HG03442 (cell line): ENCODE data around the gene ATP5IF1.

Experiments
- ATAC-seq: cut with Tn5 transposase; IDR thresholded peaks from one replicate; pipeline ENCODE4 v1.9.1; 2021; ENCODE audit warnings: mild to moderate bottlenecking, moderate library complexity; ENCODE audit not compliant: unreplicated experiment

Gene ATP5IF1

GRCh38 chr1:28264897-28265296 lies 29.0 kb downstream of the ATP5IF1 start:
- no peak for ATAC-seq

- ATAC-seq = no peak
Measured at GRCh38 chr1:28265577-28265976, 29.7 kb downstream of the ATP5IF1 start.

GRCh38 chr1:28266920-28267322 lies 31.0 kb downstream of the ATP5IF1 start:
- no peak for ATAC-seq

- ATAC-seq = no peak
Measured at GRCh38 chr1:28267633-28268032, 31.7 kb downstream of the ATP5IF1 start.

GRCh38 chr1:28269529-28269928 lies 33.6 kb downstream of the ATP5IF1 start:
- ATAC-seq = no peak

- no peak for ATAC-seq
Measured at GRCh38 chr1:28272215-28272852, 36.4 kb downstream of the ATP5IF1 start.

GRCh38 chr1:28273216-28273860 lies 37.4 kb downstream of the ATP5IF1 start:
- ATAC-seq = no peak

- no peak for ATAC-seq
Measured at GRCh38 chr1:28278763-28279162, 42.8 kb downstream of the ATP5IF1 start.

GRCh38 chr1:28279721-28280120 lies 43.8 kb downstream of the ATP5IF1 start:
- ATAC-seq = no peak

- ATAC-seq = no peak
Measured at GRCh38 chr1:28280501-28280900, 44.6 kb downstream of the ATP5IF1 start.

GRCh38 chr1:28280977-28281381 lies 45.1 kb downstream of the ATP5IF1 start:
- ATAC-seq = no peak

GRCh38 chr1:28281608-28282425 lies 45.9 kb downstream of the ATP5IF1 start:
- no peak for ATAC-seq

- ATAC-seq = no peak
Measured at GRCh38 chr1:28282426-28283407, 46.8 kb downstream of the ATP5IF1 start.

- no peak for ATAC-seq
Measured at GRCh38 chr1:28286111-28286510, 50.2 kb downstream of the ATP5IF1 start.
